Right hindlimb (tissue), 1 donor: ENCODE measurements around the gene ABR.

Experiments
- DNase-seq: peaks from one replicate; pipeline ENCODE4 v3.0.0-alpha.2; 2018

The ABR gene

DNA sequence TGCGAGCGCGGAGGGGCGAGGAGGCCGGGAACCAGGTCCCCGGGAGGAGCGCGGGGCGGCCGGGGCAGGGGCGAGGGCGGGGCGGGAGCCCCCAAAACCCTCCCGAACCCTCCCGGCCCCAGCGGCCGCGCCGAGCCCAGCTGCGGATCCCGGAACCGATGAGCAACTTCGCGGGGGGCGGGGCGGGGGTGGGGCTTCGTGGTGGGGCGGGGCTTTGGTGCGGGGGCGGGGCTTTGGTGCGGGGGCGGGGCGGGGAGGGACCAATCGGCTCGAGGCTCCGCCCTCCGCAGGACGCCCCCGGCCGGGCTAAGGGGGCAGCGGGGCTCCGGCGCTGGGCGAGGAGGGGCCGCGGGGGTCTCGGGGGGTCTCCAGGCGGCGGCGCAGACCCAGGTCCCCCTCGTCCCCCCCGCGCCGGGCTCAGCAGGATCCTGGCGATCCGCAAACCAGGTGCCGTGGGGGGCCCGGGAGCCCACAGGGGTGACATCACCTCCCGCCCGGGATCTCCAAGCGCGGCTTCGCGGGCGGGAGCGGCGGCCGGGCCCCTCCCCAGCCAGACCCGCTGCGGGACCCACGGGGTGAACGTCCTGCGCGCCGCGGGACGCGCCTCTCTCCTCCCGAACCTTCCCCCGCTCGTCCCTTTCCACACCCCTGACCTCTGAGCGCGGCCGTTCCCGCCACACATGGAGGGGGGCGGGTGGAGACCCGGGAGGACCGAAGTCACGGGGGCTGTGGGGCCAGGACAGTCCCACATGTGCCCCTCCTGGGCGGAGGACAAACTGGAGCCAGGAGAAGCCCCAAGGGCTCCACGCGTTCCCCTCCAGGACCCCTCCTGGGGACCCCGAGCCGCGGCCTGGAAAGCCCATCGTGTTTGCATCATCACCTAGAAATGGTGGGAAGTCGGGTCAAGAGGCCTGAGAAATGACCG lies at the start of gene ABR:
ABR (minus strand) TSS at position 164 of the 925 bp plus-strand sequence. CDS start 254 bp downstream, outside the sequence.
- DNase-seq = peak; percentile 75

GRCh38 chr17:1229349-1229899 lies 49.6 kb upstream of the ABR start:
- peak; percentile 68 for DNase-seq

- no peak for DNase-seq
Observed at GRCh38 chr17:1228781-1229348, 49.1 kb upstream of the ABR start.

GRCh38 chr17:1227917-1228780 lies 48.4 kb upstream of the ABR start:
- DNase-seq = no peak

GRCh38 chr17:1227365-1227764 lies 47.6 kb upstream of the ABR start:
- DNase-seq = no peak

DNA sequence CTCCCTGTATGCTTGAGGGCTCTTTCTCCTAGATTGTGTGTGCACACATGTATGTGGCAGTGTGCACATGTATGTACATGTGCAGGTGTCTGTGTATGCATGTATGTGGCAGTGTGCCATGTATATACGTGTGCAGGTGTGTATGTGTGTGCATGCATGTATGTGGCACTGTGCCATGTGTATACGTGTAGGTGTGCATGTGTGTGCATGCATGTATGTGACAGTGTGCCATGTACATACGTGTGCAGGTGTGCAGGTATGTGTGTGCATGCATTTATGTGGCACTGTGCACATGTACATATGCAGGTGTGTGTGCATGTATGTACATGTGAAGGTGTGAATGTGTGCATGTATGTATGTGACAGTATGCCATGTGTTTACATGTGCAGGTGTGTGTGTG lies 46.5 kb upstream of the ABR start:
- no peak for DNase-seq

- no peak for DNase-seq
Observed at GRCh38 chr17:1224330-1224729, 44.5 kb upstream of the ABR start.

GRCh38 chr17:1223662-1224061 lies 43.9 kb upstream of the ABR start:
- DNase-seq = no peak

GRCh38 chr17:1222321-1222720 lies 42.5 kb upstream of the ABR start:
- no peak for DNase-seq

- DNase-seq = no peak
Observed at GRCh38 chr17:1221209-1221608, 41.4 kb upstream of the ABR start.

- no peak for DNase-seq
Observed at GRCh38 chr17:1220346-1220745, 40.6 kb upstream of the ABR start.

- no peak for DNase-seq
Observed at GRCh38 chr17:1217089-1217385, 37.3 kb upstream of the ABR start.

DNA sequence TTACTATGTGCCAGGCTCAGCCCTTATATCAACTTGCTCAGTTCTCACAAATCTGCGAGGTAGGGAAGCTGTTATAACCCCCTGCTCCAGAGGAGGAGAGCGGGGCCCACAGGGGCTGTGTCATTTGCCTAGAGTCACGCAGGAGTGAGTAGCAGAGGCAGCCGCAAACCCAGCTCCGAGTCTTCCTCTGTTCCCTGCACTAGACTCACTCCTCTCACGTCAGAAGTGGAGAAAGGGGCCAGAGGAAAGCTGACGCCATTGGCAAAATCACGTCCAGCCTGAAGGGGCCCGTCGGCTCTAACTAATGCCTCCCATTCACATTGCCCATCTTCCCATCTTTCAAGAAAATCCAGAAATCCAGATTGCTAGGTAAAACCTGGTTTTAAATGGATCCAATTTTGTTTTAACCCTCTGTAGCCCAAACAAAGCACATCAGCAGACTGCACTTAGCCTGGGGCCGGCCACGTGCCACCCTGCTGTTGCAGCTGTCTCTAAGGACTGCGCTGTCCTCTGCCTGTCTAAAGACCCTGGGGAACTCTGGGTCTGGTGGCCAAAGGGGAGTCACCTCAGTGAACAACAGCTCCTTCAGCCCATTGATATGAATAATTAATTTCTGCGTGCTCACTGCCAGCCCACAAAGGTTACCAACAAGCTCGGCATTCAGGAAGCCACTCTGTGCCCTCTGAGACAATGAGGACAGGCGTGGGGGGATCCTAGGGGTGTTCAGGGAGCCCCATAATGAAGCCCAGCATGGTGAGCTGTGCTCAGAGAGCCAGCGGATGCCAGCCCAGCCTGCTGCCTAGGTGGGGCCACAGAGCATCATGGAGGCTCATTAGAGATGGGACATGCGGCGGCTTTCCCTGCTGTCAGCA lies 36.7 kb upstream of the ABR start:
- DNase-seq = no peak

DNA sequence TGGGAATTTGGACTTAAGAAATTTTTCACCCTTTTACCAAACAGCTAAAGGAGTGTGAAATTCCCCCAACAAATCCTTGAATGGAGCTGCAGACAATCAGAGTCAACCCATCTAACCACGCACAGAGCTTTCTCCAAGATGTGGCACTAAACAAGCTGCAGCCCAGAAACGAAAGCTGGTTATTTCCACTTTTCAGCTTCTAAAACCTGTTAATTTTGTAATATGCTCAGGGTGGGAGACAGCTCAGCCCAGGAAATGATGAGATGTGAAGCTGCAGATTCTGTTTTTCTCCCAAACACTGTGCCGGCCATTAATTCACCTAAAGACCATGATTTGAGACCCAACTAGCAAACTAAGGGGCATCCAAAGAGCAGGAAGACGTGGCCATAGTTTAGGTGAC lies 33.2 kb upstream of the ABR start:
- DNase-seq = no peak

GRCh38 chr17:1211287-1211686 lies 31.5 kb upstream of the ABR start:
- DNase-seq = no peak

DNA sequence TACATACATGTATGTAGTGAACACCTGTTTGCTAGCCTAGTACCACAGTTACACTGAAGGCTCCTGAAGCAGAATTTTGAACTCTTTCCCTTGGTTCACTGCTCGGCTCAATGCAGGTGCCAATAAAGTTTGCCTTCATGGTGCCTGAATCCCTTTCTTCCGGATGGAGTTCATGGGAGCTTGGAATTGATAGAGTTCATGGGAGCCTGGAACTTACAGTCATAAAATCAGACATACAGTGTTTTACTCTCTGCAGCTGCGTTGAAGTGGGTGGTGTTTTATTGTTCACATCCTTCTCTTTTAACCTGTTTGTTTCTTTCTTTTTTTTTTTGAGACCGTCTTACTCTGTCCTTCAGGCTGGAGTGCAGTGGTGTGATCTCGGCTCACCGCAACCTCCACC lies 29.2 kb upstream of the ABR start:
- DNase-seq = no peak

GRCh38 chr17:1206026-1206777 lies 26.4 kb upstream of the ABR start:
- DNase-seq = no peak

GRCh38 chr17:1203967-1204291 lies 24.1 kb upstream of the ABR start:
- DNase-seq = no peak

GRCh38 chr17:1203111-1203966 lies 23.6 kb upstream of the ABR start:
- DNase-seq = peak; percentile 67

DNA sequence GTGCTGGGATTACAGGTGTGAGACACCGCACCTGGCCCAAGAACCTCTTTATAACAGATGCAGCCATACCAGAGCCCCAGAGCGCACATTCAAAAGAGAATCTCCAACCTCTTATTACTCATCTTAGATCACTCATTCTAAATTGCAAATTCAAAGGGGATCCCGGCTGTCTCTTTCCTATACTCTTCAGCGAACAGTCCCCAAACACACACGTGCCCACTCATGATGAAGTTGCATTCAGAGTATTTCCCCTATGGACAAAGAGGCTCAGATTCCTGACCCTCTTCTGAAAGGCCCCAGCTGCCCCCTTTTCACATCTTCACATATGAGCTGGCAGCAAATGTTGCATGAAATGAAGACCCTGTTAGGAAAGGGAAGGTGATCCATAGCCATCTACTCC lies 22.5 kb upstream of the ABR start:
- DNase-seq = no peak
